T-cell (primary cell): Measurements from ENCODE around the gene SIM2. TPM values are rescaled to one million over a fixed set of nuclear protein-coding genes. Genes with fewer than 3 reads are reported as not detected.

Experiments used
- ATAC-seq, 4 experiments: fragments of 200-7000 bp in 3 of 4; fragments of 150-1000 bp in 1 of 4; cut with Tn5 transposase; replicated peaks in 1 of 4; 1 replicate in 3 of 4; 2 replicates in 1 of 4; pipeline ENCODE4 v1.10.0; 2021; ENCODE audit warnings: moderate library complexity in 3 of 4, mild to moderate bottlenecking in 2 of 4, moderate number of reproducible peaks in 1 of 4
- CTCF ChIA-PET, 2 donors: fragments of 300-600 bp; sonication (Branson Sonifier 250); formaldehyde crosslinking; loops; one replicate each; lab custom pipeline; 2022; ENCODE audit warnings: antibody characterized with exemption in 2 of 2; lab: Charles Lee
- POLR2A ChIA-PET, 2 donors: fragments of 300-600 bp; sonication (Branson Sonifier 250); formaldehyde crosslinking; loops; one replicate each; lab custom pipeline; 2022; ENCODE audit warnings: antibody characterized with exemption in 2 of 2; lab: Charles Lee
- DNase-seq, 35 experiments: peaks; one replicate each; pipeline versions ENCODE4 v3.0.0 to v3.0.0-alpha.2; 2013 to 2023
- H3K27ac ChIP-seq: one replicate; pipeline ENCODE4 v1.5.1; 2013; ENCODE audit warnings: low read length
- H3K27me3 ChIP-seq, 2 experiments: replicated peaks in 1 of 2; 1 replicate in 1 of 2; 2 replicates in 1 of 2; pipeline versions ENCODE4 v1.6.1 to v1.7.0; 2013; ENCODE audit warnings: low read length in 1 of 2, mixed read lengths in 1 of 2; ENCODE audit not compliant: control insufficient read depth in 2 of 2, insufficient read depth in 2 of 2; ENCODE audit errors: extremely low read depth in 1 of 2
- H3K36me3 ChIP-seq, 2 donors: 1 replicate in 1 of 2; 2 replicates in 1 of 2; pipeline versions ENCODE4 v1.6.1 to v1.7.0; 2013; ENCODE audit warnings: low read length in 1 of 2; ENCODE audit not compliant: control insufficient read depth in 2 of 2, insufficient read depth in 1 of 2; ENCODE audit errors: extremely low read depth in 1 of 2
- H3K4me1 ChIP-seq, 2 experiments: 1 replicate in 1 of 2; 2 replicates in 1 of 2; pipeline versions ENCODE4 v1.6.1 to v1.7.0; 2013; ENCODE audit warnings: low read length in 2 of 2, mixed read lengths in 1 of 2; ENCODE audit not compliant: insufficient read depth in 2 of 2, control insufficient read depth in 1 of 2; ENCODE audit errors: extremely low read depth in 1 of 2
- H3K4me3 ChIP-seq, 2 donors: 1 replicate in 1 of 2; 2 replicates in 1 of 2; pipeline versions ENCODE4 v1.5.1 to v1.7.0; 2013; ENCODE audit warnings: mild to moderate bottlenecking in 2 of 2, low read length in 1 of 2, moderate library complexity in 1 of 2; ENCODE audit not compliant: control insufficient read depth in 1 of 2; ENCODE audit errors: extremely low read depth in 1 of 2
- H3K9me3 ChIP-seq: 2 replicates; pipeline ENCODE4 v1.7.0; 2013
- H3K27ac Mint-ChIP-seq, 2 donors: one replicate each; pipeline ENCODE4 v1.8.0; 2020 to 2021; ENCODE audit warnings: mild to moderate bottlenecking in 2 of 2, mixed read lengths in 2 of 2
- H3K27me3 Mint-ChIP-seq, 2 donors: one replicate each; pipeline ENCODE4 v1.8.0; 2021 to 2022; ENCODE audit warnings: mixed read lengths in 2 of 2
- H3K36me3 Mint-ChIP-seq: one replicate; pipeline ENCODE4 v1.8.0; 2021; ENCODE audit warnings: mixed read lengths
- H3K4me1 Mint-ChIP-seq, 3 donors: one replicate each; pipeline ENCODE4 v1.8.0; 2020 to 2022; ENCODE audit warnings: mixed read lengths in 3 of 3, mild to moderate bottlenecking in 1 of 3
- H3K4me3 Mint-ChIP-seq, 3 donors: one replicate each; pipeline ENCODE4 v1.8.0; 2020 to 2022; ENCODE audit warnings: mild to moderate bottlenecking in 3 of 3, mixed read lengths in 3 of 3, moderate library complexity in 3 of 3
- H3K9me3 Mint-ChIP-seq, 3 donors: one replicate each; pipeline ENCODE4 v1.8.0; 2020 to 2022; ENCODE audit warnings: mixed read lengths in 3 of 3
- WGBS: methylation state at CpG from one replicate; pipeline ENCODE4 v1.1.5; 2013; ENCODE audit warnings: missing lambda C conversion rate; ENCODE audit not compliant: insufficient coverage; 5-methylcytosine and 5-hydroxymethylcytosine counted together
- total RNA-seq, 35 experiments: library from RNA in 6 of 35; stranded (reverse) in 6 of 35; fragments of 120-200 nt in 1 of 35; gene quantifications; one replicate each; pipeline versions ENCODE4 v1.2.1 to v1.2.4 and lab custom pipeline; 2013 to 2026

SIM2 gene
- total RNA-seq, 5 donors from 2014 or later (not counting 1 experiment from before 2014, with no cell fraction given), result 0.10 to 0.16 (median 0.12) TPM; not detected in 2

- peaks cover 22 to 31% of the 10 kb centered on the region in 2 donors for H3K27me3 Mint-ChIP-seq
- H3K9me3 Mint-ChIP-seq, result no peaks in the 10 kb centered on the region
- H3K27ac ChIP-seq, result no peak overlapping the region
- POLR2A ChIA-PET, result interaction anchor here in 1 of 2 donors (0.6 kb wide), 1 partner anchor 136 kb away, joined by 3 read pairs; no protein-coding TSS in a partner anchor
- DNase-seq (no peak), ATAC-seq (no peak)
- no peaks in the 10 kb centered on the region for H3K4me1 ChIP-seq
- H3K4me3 Mint-ChIP-seq, result no peak overlapping the region
- CTCF ChIA-PET, result no interaction called here
- peaks cover 3% of the 10 kb centered on the region for H3K36me3 Mint-ChIP-seq
- H3K4me3 ChIP-seq, result no peak overlapping the region
- 92% methylated on average over 2 of the region's 12 CpGs for WGBS
- H3K4me1 Mint-ChIP-seq, result no peaks in the 10 kb centered on the region
- no peaks in the 10 kb centered on the region for H3K36me3 ChIP-seq
- H3K27me3 ChIP-seq, result peaks cover 0 to 46% of the 10 kb centered on the region in 2 experiments
- H3K9me3 ChIP-seq, result no peaks in the 10 kb centered on the region
- no peak overlapping the region for H3K27ac Mint-ChIP-seq
These were observed 39.7 kb downstream of the SIM2 start for GRCh38 chr21:36738489-36739126.

GRCh38 chr21:36741506-36741905 is 42.6 kb downstream of the SIM2 start:
- H3K27me3 Mint-ChIP-seq, result peaks cover 32 to 36% of the 10 kb centered on the region in 2 donors
- ATAC-seq (no peak), DNase-seq (no peak)
- H3K4me3 Mint-ChIP-seq, result no peak overlapping the region
- Histone ChIP-seq H3K27ac (no peak overlapping the region), H3K27me3 (peaks cover 2 to 46% of the 10 kb centered on the region in 2 experiments), H3K4me1 (no peaks in the 10 kb centered on the region), H3K36me3 (no peaks in the 10 kb centered on the region), H3K4me3 (no peak overlapping the region), H3K9me3 (no peaks in the 10 kb centered on the region)
- WGBS, result 93% methylated on average over 20 of the region's 21 CpGs
- peaks cover 0 to 2% (median 1%) of the 10 kb centered on the region in 3 donors for H3K4me1 Mint-ChIP-seq
- CTCF ChIA-PET, result interaction anchor here in 1 of 2 donors (0.6 kb wide), 1 partner anchor 689 kb away, joined by 3 read pairs; no protein-coding TSS in a partner anchor
- H3K27ac Mint-ChIP-seq, result no peak overlapping the region
- no peaks in the 10 kb centered on the region for H3K9me3 Mint-ChIP-seq
- POLR2A ChIA-PET, result no interaction called here
- no peaks in the 10 kb centered on the region for H3K36me3 Mint-ChIP-seq

GRCh38 chr21:36743008-36743407 is 44.1 kb downstream of the SIM2 start:
- Histone ChIP-seq H3K27me3 (peaks cover 2 to 44% of the 10 kb centered on the region in 2 experiments), H3K36me3 (no peaks in the 10 kb centered on the region), H3K9me3 (no peaks in the 10 kb centered on the region), H3K4me1 (no peaks in the 10 kb centered on the region), H3K27ac (no peak overlapping the region), H3K4me3 (no peak overlapping the region)
- Mint-ChIP-seq H3K27me3 (peaks cover 35 to 39% of the 10 kb centered on the region in 2 donors), H3K27ac (no peak overlapping the region), H3K36me3 (no peaks in the 10 kb centered on the region), H3K4me3 (no peak overlapping the region), H3K9me3 (no peaks in the 10 kb centered on the region), H3K4me1 (peaks cover 0 to 10% (median 9%) of the 10 kb centered on the region in 3 donors)
- POLR2A ChIA-PET, result no interaction called here
- no peak for ATAC-seq
- DNase-seq, result no peak
- CTCF ChIA-PET, result no interaction called here
- WGBS, result 87% methylated on average over 5 of the region's 7 CpGs

GRCh38 chr21:36743446-36743845 is 44.5 kb downstream of the SIM2 start:
- ChIA-PET CTCF (no interaction called here), POLR2A (no interaction called here)
- DNase-seq (no peak), ATAC-seq (no peak)
- Histone ChIP-seq H3K36me3 (no peaks in the 10 kb centered on the region), H3K4me1 (peaks cover 0 to 4% of the 10 kb centered on the region in 2 experiments), H3K4me3 (no peak overlapping the region), H3K9me3 (no peaks in the 10 kb centered on the region), H3K27ac (no peak overlapping the region), H3K27me3 (peaks cover 4 to 47% of the 10 kb centered on the region in 2 experiments)
- no peak overlapping the region for H3K27ac Mint-ChIP-seq
- H3K27me3 Mint-ChIP-seq, result peaks cover 37 to 42% of the 10 kb centered on the region in 2 donors
- H3K4me3 Mint-ChIP-seq, result no peak overlapping the region
- H3K9me3 Mint-ChIP-seq, result no peaks in the 10 kb centered on the region
- H3K36me3 Mint-ChIP-seq, result no peaks in the 10 kb centered on the region
- 80% methylated on average over 6 of the region's 9 CpGs for WGBS
- H3K4me1 Mint-ChIP-seq, result peaks cover 3 to 13% (median 12%) of the 10 kb centered on the region in 3 donors

- no CpG with 5 or more reads among the region's 3 CpGs for WGBS
- H3K4me1 ChIP-seq, result peaks cover 0 to 4% of the 10 kb centered on the region in 2 experiments
- peaks cover 39 to 45% of the 10 kb centered on the region in 2 donors for H3K27me3 Mint-ChIP-seq
- DNase-seq (no peak), ATAC-seq (no peak)
- H3K27me3 ChIP-seq, result peaks cover 4 to 45% of the 10 kb centered on the region in 2 experiments
- POLR2A ChIA-PET, result no interaction called here
- CTCF ChIA-PET, result no interaction called here
- H3K27ac ChIP-seq, result no peak overlapping the region
- peaks cover 4% of the 10 kb centered on the region for H3K36me3 Mint-ChIP-seq
- no peak overlapping the region for H3K4me3 Mint-ChIP-seq
- no peaks in the 10 kb centered on the region for H3K9me3 Mint-ChIP-seq
- no peaks in the 10 kb centered on the region for H3K9me3 ChIP-seq
- H3K4me3 ChIP-seq, result no peak overlapping the region
- H3K4me1 Mint-ChIP-seq, result peaks cover 7 to 17% (median 17%) of the 10 kb centered on the region in 3 donors
- H3K27ac Mint-ChIP-seq, result no peak overlapping the region
- H3K36me3 ChIP-seq, result no peaks in the 10 kb centered on the region
These were observed 45.3 kb downstream of the SIM2 start for GRCh38 chr21:36744190-36744559.

GRCh38 chr21:36744560-36745231 is 45.8 kb downstream of the SIM2 start:
- Histone ChIP-seq H3K4me1 (peaks cover 0 to 4% of the 10 kb centered on the region in 2 experiments), H3K27ac (no peak overlapping the region), H3K36me3 (no peaks in the 10 kb centered on the region), H3K9me3 (no peaks in the 10 kb centered on the region), H3K4me3 (no peak overlapping the region), H3K27me3 (peaks cover 4 to 43% of the 10 kb centered on the region in 2 experiments)
- ChIA-PET POLR2A (no interaction called here), CTCF (no interaction called here)
- peaks cover 42 to 49% of the 10 kb centered on the region in 2 donors for H3K27me3 Mint-ChIP-seq
- ATAC-seq, result no peak
- H3K36me3 Mint-ChIP-seq, result peaks cover 9% of the 10 kb centered on the region
- WGBS, result 69% methylated on average over 29 of the region's 30 CpGs
- DNase-seq, result no peak
- H3K27ac Mint-ChIP-seq, result no peak overlapping the region
- no peaks in the 10 kb centered on the region for H3K9me3 Mint-ChIP-seq
- peaks cover 7 to 17% (median 17%) of the 10 kb centered on the region in 3 donors for H3K4me1 Mint-ChIP-seq
- H3K4me3 Mint-ChIP-seq, result no peak overlapping the region
